HL-60 (cell line): ENCODE data around the gene NDUFV2.

Experiments used
- DNase-seq, 2 experiments: peaks; one replicate each; pipeline ENCODE4 v3.0.0-alpha.2; 2010 to 2020; ENCODE audit warnings: low read depth in 1 of 2, low spot score in 1 of 2
- H3K27ac ChIP-seq: fragments of 250-450 bp; sonication (Bioruptor Pico); replicated peaks from 2 replicates; pipeline ENCODE4 v1.5.1; 2020; ENCODE audit warnings: mild to moderate bottlenecking, moderate library complexity
- H3K27me3 ChIP-seq: fragments of 250-450 bp; sonication (Bioruptor Pico); 2 replicates; pipeline ENCODE4 v1.5.1; 2021; ENCODE audit warnings: mild to moderate bottlenecking, moderate library complexity; ENCODE audit not compliant: insufficient read depth, poor library complexity, severe bottlenecking
- H3K4me3 ChIP-seq: replicated peaks from 2 replicates; pipeline ENCODE4 v1.5.1; 2011; ENCODE audit warnings: mild to moderate bottlenecking, control low read depth, low read length; ENCODE audit not compliant: insufficient read depth
- CTCF ChIP-seq: IDR thresholded peaks from one replicate; pipeline ENCODE4 v1.5.1; 2011; ENCODE audit warnings: low read length, control low read depth, inconsistent platforms; ENCODE audit not compliant: insufficient read depth
- GABPA ChIP-seq: IDR thresholded peaks from 2 replicates; pipeline ENCODE4 v1.6.1; 2012; ENCODE audit warnings: low read depth
- POLR2AphosphoS5 ChIP-seq: IDR thresholded peaks from 2 replicates; pipeline ENCODE4 v1.6.1; 2012; ENCODE audit warnings: low read depth
- SPI1 ChIP-seq: IDR thresholded peaks from 2 replicates; pipeline ENCODE4 v1.6.1; 2012; ENCODE audit warnings: low read depth, mild to moderate bottlenecking, borderline replicate concordance
- TF ChIP-seq, protein P1 (sequence below): IDR thresholded peaks from 2 replicates; pipeline ENCODE4 v1.6.1; 2012; ENCODE audit warnings: low read depth; ENCODE audit not compliant: insufficient replicate concordance

Gene NDUFV2

DNA sequence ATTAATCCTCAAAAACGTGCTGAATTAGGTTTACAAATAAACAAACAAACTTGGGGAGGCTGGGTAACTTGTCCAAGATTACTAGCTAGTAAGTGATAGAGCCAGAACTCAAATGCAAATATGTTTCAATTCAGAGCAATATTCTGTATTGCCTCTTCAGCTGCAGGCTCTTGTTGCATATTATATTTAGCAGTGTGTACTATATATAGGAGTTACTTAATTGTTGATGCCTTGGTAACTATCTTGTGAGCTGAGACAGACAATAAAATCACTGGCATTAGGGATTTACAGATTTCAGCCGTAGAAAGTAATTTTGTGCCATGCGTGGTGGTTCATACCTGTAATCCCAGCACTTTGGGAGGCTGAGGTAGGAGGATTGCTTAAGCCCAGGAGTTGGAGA lies 23.8 kb downstream of the NDUFV2 start:
- no peak for DNase-seq
- Histone ChIP-seq H3K27me3 (no peaks in the 10 kb centered on the region), H3K27ac (no peak overlapping the region), H3K4me3 (no peak overlapping the region)
- TF ChIP-seq, protein P1, sequence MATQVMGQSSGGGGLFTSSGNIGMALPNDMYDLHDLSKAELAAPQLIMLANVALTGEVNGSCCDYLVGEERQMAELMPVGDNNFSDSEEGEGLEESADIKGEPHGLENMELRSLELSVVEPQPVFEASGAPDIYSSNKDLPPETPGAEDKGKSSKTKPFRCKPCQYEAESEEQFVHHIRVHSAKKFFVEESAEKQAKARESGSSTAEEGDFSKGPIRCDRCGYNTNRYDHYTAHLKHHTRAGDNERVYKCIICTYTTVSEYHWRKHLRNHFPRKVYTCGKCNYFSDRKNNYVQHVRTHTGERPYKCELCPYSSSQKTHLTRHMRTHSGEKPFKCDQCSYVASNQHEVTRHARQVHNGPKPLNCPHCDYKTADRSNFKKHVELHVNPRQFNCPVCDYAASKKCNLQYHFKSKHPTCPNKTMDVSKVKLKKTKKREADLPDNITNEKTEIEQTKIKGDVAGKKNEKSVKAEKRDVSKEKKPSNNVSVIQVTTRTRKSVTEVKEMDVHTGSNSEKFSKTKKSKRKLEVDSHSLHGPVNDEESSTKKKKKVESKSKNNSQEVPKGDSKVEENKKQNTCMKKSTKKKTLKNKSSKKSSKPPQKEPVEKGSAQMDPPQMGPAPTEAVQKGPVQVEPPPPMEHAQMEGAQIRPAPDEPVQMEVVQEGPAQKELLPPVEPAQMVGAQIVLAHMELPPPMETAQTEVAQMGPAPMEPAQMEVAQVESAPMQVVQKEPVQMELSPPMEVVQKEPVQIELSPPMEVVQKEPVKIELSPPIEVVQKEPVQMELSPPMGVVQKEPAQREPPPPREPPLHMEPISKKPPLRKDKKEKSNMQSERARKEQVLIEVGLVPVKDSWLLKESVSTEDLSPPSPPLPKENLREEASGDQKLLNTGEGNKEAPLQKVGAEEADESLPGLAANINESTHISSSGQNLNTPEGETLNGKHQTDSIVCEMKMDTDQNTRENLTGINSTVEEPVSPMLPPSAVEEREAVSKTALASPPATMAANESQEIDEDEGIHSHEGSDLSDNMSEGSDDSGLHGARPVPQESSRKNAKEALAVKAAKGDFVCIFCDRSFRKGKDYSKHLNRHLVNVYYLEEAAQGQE: no peak
- TF ChIP-seq GABPA: no peak
- TF ChIP-seq POLR2AphosphoS5: no peak
- TF ChIP-seq CTCF: no peak
- no peak for TF ChIP-seq SPI1

- TF ChIP-seq GABPA (no peak), SPI1 (no peak), CTCF (no peak), POLR2AphosphoS5 (no peak)
- TF ChIP-seq, protein P1: no peak
- DNase-seq: no peak
These were observed 27.7 kb downstream of the NDUFV2 start for GRCh38 chr18:9130195-9130594.

GRCh38 chr18:9130806-9131205 lies 28.3 kb downstream of the NDUFV2 start:
- TF ChIP-seq POLR2AphosphoS5 (no peak), SPI1 (no peak), GABPA (no peak), CTCF (no peak)
- TF ChIP-seq, protein P1: no peak
- no peak for DNase-seq
- no peak overlapping the region for H3K4me3 ChIP-seq
- no peak overlapping the region for H3K27ac ChIP-seq
- H3K27me3 ChIP-seq: no peaks in the 10 kb centered on the region

More at GRCh38 chr18:9130195-9130594, 27.7 kb downstream of the NDUFV2 start:
- H3K27ac ChIP-seq: no peak overlapping the region
- H3K27me3 ChIP-seq: no peaks in the 10 kb centered on the region
- H3K4me3 ChIP-seq: no peak overlapping the region
